ENCODE results near the gene DDN.

The DDN gene

DNA sequence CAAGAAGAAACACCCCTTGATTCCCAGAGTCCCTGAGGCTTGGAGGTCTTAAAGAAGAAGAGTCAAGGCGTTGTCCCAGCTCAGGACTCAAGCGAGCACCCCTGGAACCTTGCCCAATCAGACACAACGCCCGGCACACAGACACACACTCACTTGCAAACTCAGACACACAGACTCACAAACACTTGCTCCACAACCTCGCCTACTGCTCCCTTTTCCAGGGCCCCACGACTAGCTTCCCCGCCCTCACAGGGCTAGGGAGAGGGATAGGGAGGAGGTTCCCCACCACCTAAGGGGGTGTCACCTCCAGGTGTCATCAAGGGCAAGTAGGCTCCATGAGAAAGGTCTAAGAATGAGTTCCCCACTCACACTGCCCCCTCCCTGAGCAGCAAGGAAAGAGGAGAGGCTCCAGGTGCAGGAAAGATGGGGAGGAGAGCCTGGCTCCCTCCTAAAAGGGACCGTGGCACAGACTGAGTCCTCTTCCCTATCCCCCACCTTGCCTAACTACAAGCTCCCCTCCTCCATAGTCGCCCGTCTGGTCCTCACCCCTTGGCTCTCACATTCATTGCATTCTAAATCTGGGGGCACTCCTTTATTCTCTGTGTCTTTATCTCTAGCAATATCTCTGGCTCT, 28.4 kb downstream of the DDN start:
- Mint-ChIP-seq H3K36me3 (no peaks in the 10 kb centered on the region), H3K4me1 (peaks cover 28% of the 10 kb centered on the region), H3K9me3 (no peaks in the 10 kb centered on the region), H3K27ac (peak overlapping the region; percentile 18), H3K4me3 (peak overlapping the region; percentile 55), H3K27me3 (peaks cover 25% of the 10 kb centered on the region)

DNA sequence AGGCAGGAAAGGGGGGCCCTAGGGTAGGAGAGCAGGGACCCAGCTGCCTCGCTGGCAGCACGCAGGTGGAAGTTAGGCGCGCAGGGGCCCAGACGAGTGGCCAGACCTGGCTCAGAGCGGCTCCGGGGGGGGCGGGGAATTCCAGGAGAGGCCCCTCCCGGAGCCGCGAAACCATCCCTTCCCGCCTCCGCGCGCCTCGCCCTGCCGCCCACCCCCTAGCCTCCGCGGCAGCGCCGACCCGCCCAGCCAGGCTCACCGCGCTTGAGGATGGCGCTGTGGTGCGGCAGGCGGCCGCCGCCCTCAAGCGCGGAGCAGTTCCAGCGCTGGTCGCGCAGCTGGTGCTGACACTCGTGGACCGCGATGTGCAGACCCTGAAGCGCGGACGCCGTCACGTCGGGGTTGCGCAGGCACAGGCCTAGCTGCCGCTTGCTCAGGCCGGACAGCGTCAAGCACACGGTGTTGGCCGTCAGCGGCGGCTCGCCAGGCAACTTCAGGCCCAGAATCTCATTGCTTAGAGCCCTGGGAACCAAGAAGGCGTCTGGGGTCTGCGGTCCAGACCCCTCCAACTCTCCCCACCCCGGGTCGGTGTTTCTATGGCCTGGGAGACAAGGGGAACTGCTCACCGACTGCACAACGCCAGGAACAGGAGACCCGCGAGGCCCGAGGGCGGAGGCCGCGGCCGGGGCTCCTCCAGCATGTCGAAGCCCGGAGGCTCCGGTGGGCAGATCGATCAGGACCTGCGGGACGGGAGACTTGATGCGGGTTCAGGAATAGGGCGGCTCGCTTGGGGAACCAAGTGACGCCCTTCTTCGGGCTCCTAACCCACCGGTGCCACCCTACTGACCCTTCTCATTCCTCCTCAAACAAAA, 29.1 kb downstream of the DDN start:
- Mint-ChIP-seq H3K4me1 (peaks cover 28% of the 10 kb centered on the region), H3K27me3 (peaks cover 23% of the 10 kb centered on the region), H3K9me3 (no peaks in the 10 kb centered on the region), H3K4me3 (peak overlapping the region; percentile 55), H3K36me3 (no peaks in the 10 kb centered on the region), H3K27ac (no peak overlapping the region)

DNA sequence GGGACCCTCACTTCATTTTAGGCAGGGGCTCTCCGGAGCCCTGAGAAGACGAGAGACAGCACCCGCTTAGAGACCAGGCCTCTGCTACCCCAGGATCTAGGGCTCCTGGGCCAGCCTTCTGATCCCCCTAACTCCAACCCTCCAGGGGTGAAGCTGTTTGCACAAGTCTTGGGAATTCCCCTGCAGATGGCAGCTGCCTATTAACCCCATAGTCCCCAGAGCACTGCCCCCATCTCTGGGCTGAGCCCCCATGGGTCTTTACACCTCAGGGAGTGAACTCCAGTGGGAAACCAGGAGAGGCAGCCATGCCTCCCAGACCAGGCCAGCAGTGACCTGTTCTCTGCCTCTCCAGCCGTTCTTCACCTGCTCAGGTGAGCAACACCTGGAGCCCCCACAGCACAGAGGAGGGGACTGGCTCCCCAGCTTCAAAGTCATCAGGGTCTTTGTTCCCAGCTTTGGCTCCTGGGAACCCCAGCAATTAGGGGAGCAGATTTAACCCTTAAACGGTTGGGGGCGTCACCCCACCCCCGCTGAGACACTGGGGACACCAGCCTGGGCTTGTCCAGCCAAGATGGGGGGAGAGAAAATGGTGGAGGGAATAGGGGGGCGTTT, 29.9 kb downstream of the DDN start:
- H3K4me1 Mint-ChIP-seq, result peaks cover 28% of the 10 kb centered on the region
- no peaks in the 10 kb centered on the region for H3K36me3 Mint-ChIP-seq
- H3K27me3 Mint-ChIP-seq, result peaks cover 19% of the 10 kb centered on the region
- H3K9me3 Mint-ChIP-seq, result no peaks in the 10 kb centered on the region
- H3K4me3 Mint-ChIP-seq, result peak overlapping the region; percentile 39
- H3K27ac Mint-ChIP-seq, result no peak overlapping the region

- Mint-ChIP-seq H3K4me1 (peaks cover 28% of the 10 kb centered on the region), H3K36me3 (no peaks in the 10 kb centered on the region), H3K9me3 (no peaks in the 10 kb centered on the region), H3K27me3 (peaks cover 19% of the 10 kb centered on the region), H3K27ac (no peak overlapping the region), H3K4me3 (no peak overlapping the region)
Observed at GRCh38 chr12:48968467-48968866, 30.7 kb downstream of the DDN start.

- peaks cover 17% of the 10 kb centered on the region for H3K27me3 Mint-ChIP-seq
- peaks cover 28% of the 10 kb centered on the region for H3K4me1 Mint-ChIP-seq
Observed at GRCh38 chr12:48967991-48968390, 31.2 kb downstream of the DDN start.

GRCh38 chr12:48966177-48966895, 32.8 kb downstream of the DDN start:
- no peaks in the 10 kb centered on the region for H3K36me3 Mint-ChIP-seq
- no peak overlapping the region for H3K4me3 Mint-ChIP-seq
- peaks cover 8% of the 10 kb centered on the region for H3K27me3 Mint-ChIP-seq
- peaks cover 15% of the 10 kb centered on the region for H3K4me1 Mint-ChIP-seq
- no peak overlapping the region for H3K27ac Mint-ChIP-seq
- H3K9me3 Mint-ChIP-seq, result no peaks in the 10 kb centered on the region

More at GRCh38 chr12:48967991-48968390, 31.2 kb downstream of the DDN start:
- Mint-ChIP-seq H3K9me3 (no peaks in the 10 kb centered on the region), H3K36me3 (no peaks in the 10 kb centered on the region), H3K27ac (no peak overlapping the region), H3K4me3 (no peak overlapping the region)

DNA sequence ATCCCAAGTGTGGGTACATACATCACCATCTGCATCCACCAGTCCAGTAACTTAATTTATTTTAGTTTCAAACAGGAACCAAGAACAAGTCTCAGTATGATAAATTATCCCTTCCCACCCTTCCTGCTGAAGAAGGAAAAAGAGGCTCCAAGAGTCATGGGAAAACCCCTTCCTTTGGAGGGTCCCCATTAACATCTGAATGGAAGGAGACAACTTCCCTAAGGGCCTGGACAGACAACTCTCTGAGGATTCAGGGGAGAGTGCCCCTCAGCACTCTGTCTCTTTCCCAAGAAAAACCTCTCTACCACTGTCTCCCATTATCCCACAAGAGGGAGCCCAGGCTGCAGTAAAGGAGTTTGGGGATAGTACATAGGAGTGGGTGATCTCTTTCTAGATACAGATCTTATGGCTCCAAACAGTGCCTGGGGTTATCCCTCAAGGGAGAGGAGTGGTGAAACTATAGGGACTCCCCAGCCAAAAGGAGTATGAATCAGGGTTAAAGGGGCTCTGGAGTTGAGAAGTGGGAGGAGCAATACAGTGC, 33.8 kb downstream of the DDN start:
- Mint-ChIP-seq H3K36me3 (no peaks in the 10 kb centered on the region), H3K27ac (no peak overlapping the region), H3K4me1 (peaks cover 6% of the 10 kb centered on the region), H3K27me3 (no peaks in the 10 kb centered on the region), H3K4me3 (no peak overlapping the region), H3K9me3 (no peaks in the 10 kb centered on the region)

DNA sequence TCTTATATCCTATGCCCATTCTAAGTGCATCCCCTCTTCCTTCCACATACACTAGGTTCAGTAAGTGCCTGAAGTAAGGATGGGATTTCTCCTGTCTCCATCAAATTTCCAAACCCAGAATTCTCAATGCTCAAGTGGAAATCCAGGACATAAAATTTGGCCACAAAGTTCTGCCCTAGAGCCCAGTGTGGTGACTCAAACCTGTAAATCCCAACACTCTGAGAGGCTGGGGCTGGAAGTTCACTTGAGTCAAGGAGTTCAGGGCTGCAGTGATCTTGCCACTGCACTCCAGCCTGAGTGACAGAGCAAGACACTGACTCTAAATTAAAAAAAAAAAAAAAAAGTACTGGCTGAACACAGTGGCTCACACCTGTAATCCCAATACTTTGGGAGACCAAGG, 37.4 kb downstream of the DDN start:
- no peaks in the 10 kb centered on the region for H3K27me3 Mint-ChIP-seq
- H3K4me3 Mint-ChIP-seq, result no peak overlapping the region
- no peak overlapping the region for H3K27ac Mint-ChIP-seq
- H3K4me1 Mint-ChIP-seq, result peaks cover 4% of the 10 kb centered on the region
- no peaks in the 10 kb centered on the region for H3K9me3 Mint-ChIP-seq
- H3K36me3 Mint-ChIP-seq, result no peaks in the 10 kb centered on the region

- H3K9me3 Mint-ChIP-seq, result no peaks in the 10 kb centered on the region
- H3K27me3 Mint-ChIP-seq, result no peaks in the 10 kb centered on the region
- peaks cover 7% of the 10 kb centered on the region for H3K4me1 Mint-ChIP-seq
- H3K4me3 Mint-ChIP-seq, result no peak overlapping the region
- no peaks in the 10 kb centered on the region for H3K36me3 Mint-ChIP-seq
- H3K27ac Mint-ChIP-seq, result no peak overlapping the region
Observed at GRCh38 chr12:48961331-48961730, 37.8 kb downstream of the DDN start.

DNA sequence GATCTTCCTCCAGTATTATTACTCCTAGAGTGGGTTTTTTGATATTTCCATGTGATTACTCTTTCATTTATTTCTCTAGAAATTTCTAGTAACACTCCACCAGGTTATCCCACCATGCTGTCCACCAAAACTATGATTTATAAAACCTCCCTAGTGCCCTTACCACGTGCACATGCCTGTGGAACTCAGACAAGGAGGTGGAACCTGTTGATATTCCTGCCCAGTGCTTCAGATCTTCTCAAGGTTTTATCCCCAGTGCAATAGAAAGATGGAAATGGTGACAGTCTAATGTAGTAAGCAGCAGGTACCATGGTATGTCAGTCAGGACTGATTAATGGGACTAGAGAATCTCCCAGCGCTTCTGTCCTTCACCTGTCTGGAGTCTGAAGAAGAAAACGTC, 38.3 kb downstream of the DDN start:
- peaks cover 3% of the 10 kb centered on the region for H3K36me3 Mint-ChIP-seq
- H3K27ac Mint-ChIP-seq, result no peak overlapping the region
- peaks cover 12% of the 10 kb centered on the region for H3K4me1 Mint-ChIP-seq
- no peaks in the 10 kb centered on the region for H3K9me3 Mint-ChIP-seq
- no peak overlapping the region for H3K4me3 Mint-ChIP-seq
- H3K27me3 Mint-ChIP-seq, result no peaks in the 10 kb centered on the region

DNA sequence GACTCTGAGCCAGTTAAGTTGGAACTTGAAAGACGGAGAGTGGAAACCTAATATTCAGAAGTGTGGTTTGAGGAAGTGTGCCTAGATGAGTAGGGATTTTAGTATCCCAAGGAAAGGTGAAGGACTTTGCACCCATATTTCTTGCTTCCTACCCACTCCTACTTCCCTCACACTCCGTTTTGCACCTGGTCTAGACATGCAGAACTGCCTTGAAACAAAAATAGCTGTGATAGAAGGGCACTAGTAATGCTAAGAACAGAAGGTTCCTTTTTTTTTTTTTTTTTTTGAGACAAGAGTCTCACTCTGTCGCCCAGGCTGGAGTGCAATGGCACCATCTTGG, 41.2 kb downstream of the DDN start:
- peak overlapping the region; percentile 97 for H3K4me3 Mint-ChIP-seq
- H3K4me1 Mint-ChIP-seq, result peaks cover 36% of the 10 kb centered on the region
- H3K36me3 Mint-ChIP-seq, result peaks cover 5% of the 10 kb centered on the region
- no peaks in the 10 kb centered on the region for H3K27me3 Mint-ChIP-seq
- no peak overlapping the region for H3K27ac Mint-ChIP-seq
- no peaks in the 10 kb centered on the region for H3K9me3 Mint-ChIP-seq

DNA sequence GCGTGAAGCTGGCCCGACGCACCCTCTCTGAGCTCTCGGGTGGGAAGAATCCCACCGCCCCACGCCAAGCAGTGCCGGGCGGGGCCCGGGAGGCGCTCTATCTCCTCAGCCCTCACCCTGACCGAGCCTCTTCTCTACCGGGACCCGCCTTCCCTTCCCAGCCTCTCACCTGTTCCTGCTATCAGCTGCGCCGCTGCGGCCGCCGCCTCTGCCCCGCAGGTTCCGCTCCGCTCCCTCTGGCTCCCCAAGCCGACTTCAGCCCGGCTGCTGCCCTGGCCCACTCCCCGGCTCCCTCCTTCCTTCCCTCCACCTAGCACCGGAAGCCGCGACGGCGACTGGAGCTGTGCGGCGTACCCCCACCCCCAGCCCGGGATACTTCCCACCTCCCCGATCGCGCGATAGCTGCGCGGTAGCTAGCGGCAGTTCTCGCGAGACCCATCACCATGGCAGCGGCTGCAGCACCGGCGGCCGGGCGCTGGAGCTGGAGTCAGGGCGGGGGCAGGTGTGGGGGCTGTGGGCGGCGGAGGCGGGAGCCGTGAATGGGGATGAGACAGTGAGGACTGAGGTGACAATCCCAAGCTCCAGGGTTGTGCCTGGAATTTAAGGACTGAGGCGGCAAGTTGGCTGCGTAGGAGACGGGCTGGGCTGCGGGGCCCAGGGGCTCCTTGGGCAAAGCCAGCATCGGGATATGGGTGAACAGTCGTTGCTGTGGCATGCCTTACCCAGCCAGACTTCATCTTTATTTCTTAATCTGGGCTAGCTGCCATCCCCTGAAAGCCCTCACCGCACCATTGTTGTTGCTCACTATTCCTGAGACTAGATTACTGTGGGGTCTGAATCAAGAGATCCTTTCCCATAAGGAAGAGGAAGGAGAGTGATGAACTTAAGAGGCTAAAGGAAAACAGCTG, 41.8 kb downstream of the DDN start, which contains the start of gene ARF3:
Gene ARF3, minus strand, starts transcription at position 347 of the 908 bp plus-strand sequence. CDS start 16,392 bp downstream, outside the sequence.
- Mint-ChIP-seq H3K36me3 (peaks cover 5% of the 10 kb centered on the region), H3K4me3 (peak within 1 kb of the TSS; percentile 97), H3K27ac (peak within 1 kb of the TSS; percentile 86), H3K9me3 (no peaks in the 10 kb centered on the region), H3K27me3 (no peaks in the 10 kb centered on the region), H3K4me1 (peaks cover 42% of the 10 kb centered on the region)

GRCh38 chr12:48956279-48957140, 42.7 kb downstream of the DDN start:
- Mint-ChIP-seq H3K27ac (peak overlapping the region; percentile 84), H3K27me3 (no peaks in the 10 kb centered on the region), H3K9me3 (no peaks in the 10 kb centered on the region), H3K36me3 (peaks cover 5% of the 10 kb centered on the region), H3K4me1 (peaks cover 45% of the 10 kb centered on the region), H3K4me3 (peak overlapping the region; percentile 97)
